ENCODE measurements around the gene PTPRN2.

PTPRN2 gene

DNA sequence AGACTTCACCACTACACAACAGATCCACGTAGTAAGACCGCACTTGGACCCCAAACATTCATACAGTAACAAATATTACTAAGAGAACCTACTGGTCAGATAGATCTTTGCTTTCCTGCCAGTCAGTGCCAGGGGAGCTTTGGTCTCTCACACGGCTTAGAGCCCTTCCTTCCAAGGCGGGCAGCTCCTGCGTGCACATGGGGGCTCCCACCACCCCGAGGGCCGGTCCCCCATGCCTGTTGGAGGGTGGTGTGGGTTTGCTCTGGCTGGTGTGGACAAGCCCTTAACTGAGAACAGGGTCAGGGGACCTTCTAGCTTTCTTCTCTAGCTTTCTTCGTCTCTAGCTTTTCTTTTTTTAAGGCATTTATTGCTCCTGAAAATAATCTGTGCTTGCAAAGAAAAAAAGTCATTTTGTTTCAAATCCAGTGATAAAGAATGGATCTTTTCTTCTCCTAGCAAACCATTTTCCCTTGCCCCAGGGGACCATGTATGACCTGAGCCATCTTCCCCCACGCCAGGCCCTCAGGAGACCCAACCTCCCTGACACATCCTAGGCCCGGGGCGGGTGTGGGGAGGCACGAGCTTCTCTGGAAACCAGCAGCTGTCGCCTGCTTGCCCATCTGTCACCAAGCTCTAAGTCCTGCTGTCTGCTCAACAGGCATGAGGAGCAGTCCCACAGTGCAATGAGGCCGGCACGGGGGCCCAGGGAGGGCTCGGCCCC, 591.1 kb downstream of the PTPRN2 start:
- DNase-seq (ENCODE audit: low read depth) = no peak
- no peak overlapping the region for H3K4me3 ChIP-seq (ENCODE audit: low read length)
- TF ChIP-seq CTCF (conservative IDR thresholded peaks at IDR 0.05; ENCODE audit: low read length) = no peak

- TF ChIP-seq CTCF (conservative IDR thresholded peaks at IDR 0.05; ENCODE audit: low read length) = no peak
- DNase-seq (ENCODE audit: low read depth) = no peak
- no peak overlapping the region for H3K4me3 ChIP-seq (ENCODE audit: low read length)
Measured at GRCh38 chr7:157995815-157996214, 591.8 kb downstream of the PTPRN2 start.

GRCh38 chr7:157994319-157994718, 593.3 kb downstream of the PTPRN2 start:
- no peak overlapping the region for H3K4me3 ChIP-seq (ENCODE audit: low read length)
- TF ChIP-seq CTCF (conservative IDR thresholded peaks at IDR 0.05; ENCODE audit: low read length) = no peak
- DNase-seq (ENCODE audit: low read depth) = no peak

GRCh38 chr7:157993406-157994105, 594.1 kb downstream of the PTPRN2 start:
- no peak overlapping the region for H3K4me3 ChIP-seq (ENCODE audit: low read length)
- no peak for TF ChIP-seq CTCF (conservative IDR thresholded peaks at IDR 0.05; ENCODE audit: low read length)
- no peak for DNase-seq (ENCODE audit: low read depth)

GRCh38 chr7:157992511-157993160, 595.0 kb downstream of the PTPRN2 start:
- no peak for TF ChIP-seq CTCF (conservative IDR thresholded peaks at IDR 0.05; ENCODE audit: low read length)
- DNase-seq (ENCODE audit: low read depth) = no peak
- H3K4me3 ChIP-seq (ENCODE audit: low read length) = no peak overlapping the region

DNA sequence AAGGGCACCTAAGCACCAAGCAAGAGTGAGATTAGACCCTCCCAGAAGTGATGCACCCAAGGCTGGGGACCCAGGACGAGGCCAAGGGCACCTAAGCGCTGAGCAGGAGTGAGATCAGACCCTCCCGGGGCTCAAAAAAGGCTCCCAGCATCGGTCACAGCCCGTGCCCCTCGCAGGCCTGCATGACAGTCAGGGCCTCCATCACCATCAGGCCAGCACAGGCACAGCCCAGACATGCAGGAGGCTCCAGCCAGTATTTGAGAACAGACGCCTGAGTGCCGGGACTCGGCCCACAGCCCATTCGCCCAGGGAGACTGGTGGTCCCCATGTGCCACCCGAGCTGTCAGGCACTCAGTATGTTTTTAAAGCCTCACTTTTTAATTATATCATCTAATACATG, 595.9 kb downstream of the PTPRN2 start:
- H3K4me3 ChIP-seq (ENCODE audit: low read length) = no peak overlapping the region
- TF ChIP-seq CTCF (conservative IDR thresholded peaks at IDR 0.05; ENCODE audit: low read length) = no peak
- DNase-seq (ENCODE audit: low read depth) = no peak

All from AG10803 (cell line).